PC-9 (cell line): ENCODE results near the gene TERB1.

Experiments used
- EZH2 ChIP-seq: fragments of 200-600 bp; sonication (generic); IDR thresholded peaks from 2 replicates; pipeline ENCODE4 v1.8.0; 2017; ENCODE audit warnings: antibody characterized with exemption, low read depth
- TF ChIP-seq, protein P1 (sequence below): fragments of 200-600 bp; sonication (generic); conservative IDR thresholded peaks from 2 replicates; pipeline ENCODE4 v1.6.1; 2017; ENCODE audit warnings: mixed run types, antibody characterized with exemption, mild to moderate bottlenecking, moderate library complexity

DNA sequence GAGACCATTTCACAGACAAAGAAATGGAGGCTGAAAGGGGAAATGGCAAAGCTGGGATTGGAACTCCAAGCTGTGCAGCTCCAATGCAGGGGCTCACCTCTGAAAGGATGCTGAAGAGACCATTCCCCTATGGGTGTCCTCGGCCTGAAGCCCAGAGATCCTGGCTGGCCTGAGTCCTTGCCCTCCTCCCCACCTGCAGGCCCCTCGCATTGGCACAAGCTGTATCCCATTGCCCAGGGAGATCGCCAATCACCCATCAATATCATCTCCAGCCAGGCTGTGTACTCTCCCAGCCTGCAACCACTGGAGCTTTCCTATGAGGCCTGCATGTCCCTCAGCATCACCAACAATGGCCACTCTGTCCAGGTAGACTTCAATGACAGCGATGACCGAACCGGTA is 45.4 kb upstream of the TERB1 start:
- TF ChIP-seq EZH2 = no peak
- TF ChIP-seq, protein P1, sequence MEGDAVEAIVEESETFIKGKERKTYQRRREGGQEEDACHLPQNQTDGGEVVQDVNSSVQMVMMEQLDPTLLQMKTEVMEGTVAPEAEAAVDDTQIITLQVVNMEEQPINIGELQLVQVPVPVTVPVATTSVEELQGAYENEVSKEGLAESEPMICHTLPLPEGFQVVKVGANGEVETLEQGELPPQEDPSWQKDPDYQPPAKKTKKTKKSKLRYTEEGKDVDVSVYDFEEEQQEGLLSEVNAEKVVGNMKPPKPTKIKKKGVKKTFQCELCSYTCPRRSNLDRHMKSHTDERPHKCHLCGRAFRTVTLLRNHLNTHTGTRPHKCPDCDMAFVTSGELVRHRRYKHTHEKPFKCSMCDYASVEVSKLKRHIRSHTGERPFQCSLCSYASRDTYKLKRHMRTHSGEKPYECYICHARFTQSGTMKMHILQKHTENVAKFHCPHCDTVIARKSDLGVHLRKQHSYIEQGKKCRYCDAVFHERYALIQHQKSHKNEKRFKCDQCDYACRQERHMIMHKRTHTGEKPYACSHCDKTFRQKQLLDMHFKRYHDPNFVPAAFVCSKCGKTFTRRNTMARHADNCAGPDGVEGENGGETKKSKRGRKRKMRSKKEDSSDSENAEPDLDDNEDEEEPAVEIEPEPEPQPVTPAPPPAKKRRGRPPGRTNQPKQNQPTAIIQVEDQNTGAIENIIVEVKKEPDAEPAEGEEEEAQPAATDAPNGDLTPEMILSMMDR = no peak
